SK-N-SH treated with all-trans-retinoic acid at 6 μM for 48 hours (cell line): Measurements from ENCODE around the gene IFT74.

Experiments
- ATAC-seq: fragments of 200-7000 bp; cut with Tn5 transposase; 3 replicates; pipeline ENCODE4 v1.9.1; 2020; ENCODE audit warnings: mild to moderate bottlenecking, moderate library complexity
- ARNTL ChIP-seq: fragments of 450-650 bp; formaldehyde crosslinking; IDR thresholded peaks from 2 replicates; pipeline ENCODE4 v1.5.0; 2020; ENCODE audit warnings: low read depth, mild to moderate bottlenecking, moderate library complexity, borderline replicate concordance
- BACH2 ChIP-seq: fragments of 250-450 bp; sonication (Bioruptor Pico); IDR thresholded peaks from 2 replicates; pipeline ENCODE4 v1.9.0; 2021; ENCODE audit warnings: mild to moderate bottlenecking, borderline replicate concordance
- CSDC2 ChIP-seq: fragments of 250-450 bp; sonication (Bioruptor Pico); IDR thresholded peaks from 2 replicates; pipeline ENCODE4 v1.5.0; 2020; ENCODE audit warnings: mild to moderate bottlenecking, moderate library complexity
- ESRRG ChIP-seq: fragments of 250-450 bp; sonication (Bioruptor Pico); IDR thresholded peaks from 2 replicates; pipeline ENCODE4 v1.6.1; 2021; ENCODE audit warnings: mild to moderate bottlenecking
- GLIS3 ChIP-seq: fragments of 250-450 bp; sonication (Bioruptor Pico); IDR thresholded peaks from 2 replicates; pipeline ENCODE4 v1.5.0; 2020; ENCODE audit warnings: mild to moderate bottlenecking, moderate library complexity
- ISL1 ChIP-seq: fragments of 250-450 bp; sonication (Bioruptor Pico); IDR thresholded peaks from 2 replicates; pipeline ENCODE4 v2.1.2; 2022; ENCODE audit warnings: mild to moderate bottlenecking, moderate library complexity
- PPARA ChIP-seq: fragments of 250-450 bp; sonication (Bioruptor Pico); IDR thresholded peaks from 2 replicates; pipeline ENCODE4 v1.5.0; 2020; ENCODE audit warnings: mild to moderate bottlenecking, borderline replicate concordance
- RARB ChIP-seq: fragments of 250-450 bp; sonication (Bioruptor Pico); IDR thresholded peaks from 2 replicates; pipeline ENCODE4 v1.8.0; 2021; ENCODE audit warnings: mild to moderate bottlenecking, moderate library complexity
- TCF4 ChIP-seq: fragments of 250-450 bp; sonication (Bioruptor Pico); IDR thresholded peaks from 2 replicates; pipeline ENCODE4 v1.8.0; 2021; ENCODE audit warnings: mild to moderate bottlenecking, moderate library complexity, borderline replicate concordance
- TOX ChIP-seq: fragments of 250-450 bp; sonication (Bioruptor Pico); IDR thresholded peaks from 2 replicates; pipeline ENCODE4 v1.8.0; 2021; ENCODE audit warnings: mild to moderate bottlenecking, moderate library complexity, borderline replicate concordance
- ZC3H10 ChIP-seq: fragments of 250-450 bp; sonication (Bioruptor Pico); IDR thresholded peaks from 2 replicates; pipeline ENCODE4 v1.5.1; 2021; ENCODE audit warnings: mild to moderate bottlenecking, moderate library complexity
- ZFP3 ChIP-seq: fragments of 250-450 bp; sonication (Bioruptor Pico); IDR thresholded peaks from 2 replicates; pipeline ENCODE4 v1.5.0; 2020; ENCODE audit warnings: mild to moderate bottlenecking, moderate library complexity
- ZFP30 ChIP-seq: fragments of 450-650 bp; formaldehyde crosslinking; IDR thresholded peaks from 2 replicates; pipeline ENCODE4 v1.5.0; 2022; ENCODE audit warnings: mild to moderate bottlenecking, moderate library complexity
- ZNF565 ChIP-seq: fragments of 450-650 bp; formaldehyde crosslinking; conservative IDR thresholded peaks from 2 replicates; pipeline ENCODE4 v1.5.0; 2020; ENCODE audit warnings: low read depth, mild to moderate bottlenecking, moderate library complexity
- ZNF8 ChIP-seq: fragments of 450-650 bp; formaldehyde crosslinking; IDR thresholded peaks from 2 replicates; pipeline ENCODE4 v1.5.0; 2020; ENCODE audit warnings: mild to moderate bottlenecking, moderate library complexity
- TF ChIP-seq, protein P1 (sequence below): fragments of 250-450 bp; sonication (Bioruptor Pico); IDR thresholded peaks from 2 replicates; pipeline ENCODE4 v1.5.1; 2020; ENCODE audit warnings: low read depth, mild to moderate bottlenecking, moderate library complexity
- TF ChIP-seq, protein P2 (sequence below): fragments of 250-450 bp; sonication (Bioruptor Pico); IDR thresholded peaks from 2 replicates; pipeline ENCODE4 v1.8.0; 2021; ENCODE audit warnings: low read depth, mild to moderate bottlenecking, moderate library complexity, borderline replicate concordance
- TF ChIP-seq, protein P3 (sequence below): fragments of 250-450 bp; sonication (Bioruptor Pico); IDR thresholded peaks from 2 replicates; pipeline ENCODE4 v1.8.0; 2020; ENCODE audit warnings: mild to moderate bottlenecking, moderate library complexity, borderline replicate concordance
- TF ChIP-seq, protein P4 (sequence below): fragments of 250-450 bp; sonication (Bioruptor Pico); IDR thresholded peaks from 2 replicates; pipeline ENCODE4 v1.5.0; 2020; ENCODE audit warnings: mild to moderate bottlenecking, moderate library complexity

IFT74 gene

DNA sequence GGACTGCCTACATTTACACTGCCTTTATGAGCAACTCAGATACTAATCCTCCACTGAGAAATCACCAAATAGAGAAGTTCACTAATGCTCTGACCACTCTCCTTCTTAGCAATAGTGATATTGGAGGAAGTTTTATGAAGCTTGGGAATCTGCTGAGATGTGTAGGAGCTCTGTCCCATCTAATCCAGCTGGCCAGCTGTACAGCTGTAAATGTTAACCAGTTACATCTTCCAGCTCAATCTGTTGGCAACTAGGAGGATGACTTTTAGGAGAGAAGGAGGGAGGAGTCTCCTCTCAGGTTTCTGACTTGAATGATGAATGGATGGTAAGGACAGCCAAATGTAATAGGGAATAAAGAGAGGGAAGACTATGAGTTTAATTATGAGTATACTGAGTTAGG lies 85.5 kb downstream of the IFT74 start:
- ATAC-seq, result no peak
- TF ChIP-seq GLIS3 (no peak), ZC3H10 (CRISPR knock-in tag) (no peak), RARB (no peak), CSDC2 (CRISPR knock-in tag) (no peak), BACH2 (CRISPR knock-in tag) (no peak)
- TF ChIP-seq, protein P1, sequence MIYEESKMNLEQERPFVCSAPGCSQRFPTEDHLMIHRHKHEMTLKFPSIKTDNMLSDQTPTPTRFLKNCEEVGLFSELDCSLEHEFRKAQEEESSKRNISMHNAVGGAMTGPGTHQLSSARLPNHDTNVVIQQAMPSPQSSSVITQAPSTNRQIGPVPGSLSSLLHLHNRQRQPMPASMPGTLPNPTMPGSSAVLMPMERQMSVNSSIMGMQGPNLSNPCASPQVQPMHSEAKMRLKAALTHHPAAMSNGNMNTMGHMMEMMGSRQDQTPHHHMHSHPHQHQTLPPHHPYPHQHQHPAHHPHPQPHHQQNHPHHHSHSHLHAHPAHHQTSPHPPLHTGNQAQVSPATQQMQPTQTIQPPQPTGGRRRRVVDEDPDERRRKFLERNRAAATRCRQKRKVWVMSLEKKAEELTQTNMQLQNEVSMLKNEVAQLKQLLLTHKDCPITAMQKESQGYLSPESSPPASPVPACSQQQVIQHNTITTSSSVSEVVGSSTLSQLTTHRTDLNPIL (CRISPR knock-in tag), result no peak

DNA sequence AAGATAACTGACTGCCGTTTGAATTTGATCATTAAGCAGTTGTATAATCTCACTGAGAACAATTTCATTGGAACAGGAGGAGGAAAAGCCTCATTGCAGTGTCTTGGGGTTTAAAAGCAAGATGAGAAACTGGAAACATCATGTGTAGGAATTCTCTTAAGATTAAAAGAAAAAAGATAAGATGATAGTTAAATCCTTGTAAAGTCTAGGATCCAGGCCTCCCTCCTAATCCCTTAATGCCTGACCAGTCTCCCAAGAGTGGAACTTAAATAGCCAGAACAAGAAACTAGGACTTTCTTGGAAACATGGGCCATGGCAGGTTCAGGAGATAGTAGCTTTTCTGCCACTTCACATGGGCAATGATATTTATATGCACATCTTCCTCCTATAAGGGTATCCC lies 86.3 kb downstream of the IFT74 start:
- ATAC-seq, result no peak
- no peak for TF ChIP-seq PPARA (CRISPR knock-in tag)
- TF ChIP-seq ISL1 (CRISPR knock-in tag), result no peak
- TF ChIP-seq, protein P2, sequence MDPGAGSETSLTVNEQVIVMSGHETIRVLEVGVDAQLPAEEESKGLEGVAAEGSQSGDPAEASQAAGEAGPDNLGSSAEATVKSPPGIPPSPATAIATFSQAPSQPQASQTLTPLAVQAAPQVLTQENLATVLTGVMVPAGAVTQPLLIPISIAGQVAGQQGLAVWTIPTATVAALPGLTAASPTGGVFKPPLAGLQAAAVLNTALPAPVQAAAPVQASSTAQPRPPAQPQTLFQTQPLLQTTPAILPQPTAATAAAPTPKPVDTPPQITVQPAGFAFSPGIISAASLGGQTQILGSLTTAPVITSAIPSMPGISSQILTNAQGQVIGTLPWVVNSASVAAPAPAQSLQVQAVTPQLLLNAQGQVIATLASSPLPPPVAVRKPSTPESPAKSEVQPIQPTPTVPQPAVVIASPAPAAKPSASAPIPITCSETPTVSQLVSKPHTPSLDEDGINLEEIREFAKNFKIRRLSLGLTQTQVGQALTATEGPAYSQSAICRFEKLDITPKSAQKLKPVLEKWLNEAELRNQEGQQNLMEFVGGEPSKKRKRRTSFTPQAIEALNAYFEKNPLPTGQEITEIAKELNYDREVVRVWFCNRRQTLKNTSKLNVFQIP (CRISPR knock-in tag), result no peak
- TF ChIP-seq ARNTL (CRISPR knock-in tag), result no peak
- TF ChIP-seq ZC3H10 (CRISPR knock-in tag), result no peak
- no peak for TF ChIP-seq ZNF565 (CRISPR knock-in tag)
- TF ChIP-seq ZFP30, result no peak
- TF ChIP-seq, protein P3, sequence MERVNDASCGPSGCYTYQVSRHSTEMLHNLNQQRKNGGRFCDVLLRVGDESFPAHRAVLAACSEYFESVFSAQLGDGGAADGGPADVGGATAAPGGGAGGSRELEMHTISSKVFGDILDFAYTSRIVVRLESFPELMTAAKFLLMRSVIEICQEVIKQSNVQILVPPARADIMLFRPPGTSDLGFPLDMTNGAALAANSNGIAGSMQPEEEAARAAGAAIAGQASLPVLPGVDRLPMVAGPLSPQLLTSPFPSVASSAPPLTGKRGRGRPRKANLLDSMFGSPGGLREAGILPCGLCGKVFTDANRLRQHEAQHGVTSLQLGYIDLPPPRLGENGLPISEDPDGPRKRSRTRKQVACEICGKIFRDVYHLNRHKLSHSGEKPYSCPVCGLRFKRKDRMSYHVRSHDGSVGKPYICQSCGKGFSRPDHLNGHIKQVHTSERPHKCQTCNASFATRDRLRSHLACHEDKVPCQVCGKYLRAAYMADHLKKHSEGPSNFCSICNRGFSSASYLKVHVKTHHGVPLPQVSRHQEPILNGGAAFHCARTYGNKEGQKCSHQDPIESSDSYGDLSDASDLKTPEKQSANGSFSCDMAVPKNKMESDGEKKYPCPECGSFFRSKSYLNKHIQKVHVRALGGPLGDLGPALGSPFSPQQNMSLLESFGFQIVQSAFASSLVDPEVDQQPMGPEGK, result no peak
- TF ChIP-seq, protein P1 (CRISPR knock-in tag), result no peak
- no peak for TF ChIP-seq TOX (CRISPR knock-in tag)
- TF ChIP-seq ZNF8, result no peak
- TF ChIP-seq RARB, result no peak
- no peak for TF ChIP-seq TCF4

DNA sequence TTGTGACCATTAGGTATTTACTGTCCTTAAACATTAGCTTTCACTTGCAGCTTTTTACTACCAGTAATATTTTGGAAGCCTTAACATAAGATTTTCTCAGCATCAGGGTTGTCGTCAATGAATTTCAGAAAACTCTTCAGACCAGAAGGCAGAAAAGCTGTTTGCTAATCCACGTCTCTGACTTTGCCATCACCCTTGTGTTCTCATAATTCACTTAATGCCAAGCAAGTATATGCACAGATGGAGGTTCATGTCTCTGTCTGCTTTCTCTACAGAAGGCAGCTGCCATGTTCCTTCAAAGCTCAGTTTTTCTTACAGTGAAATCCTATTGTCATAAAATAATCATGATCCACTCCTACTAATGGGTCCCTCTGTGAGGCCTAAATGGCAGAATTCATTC lies 87.0 kb downstream of the IFT74 start:
- no peak for ATAC-seq

More for the DNA sequence above, 87.0 kb downstream of the IFT74 start:
- TF ChIP-seq ZFP30 (no peak), ESRRG (CRISPR knock-in tag) (no peak), TCF4 (no peak), ZNF565 (CRISPR knock-in tag) (no peak), ZFP3 (CRISPR knock-in tag) (no peak), TOX (CRISPR knock-in tag) (no peak), ISL1 (CRISPR knock-in tag) (no peak), CSDC2 (CRISPR knock-in tag) (no peak), RARB (no peak), GLIS3 (no peak)
- TF ChIP-seq, protein P1 (CRISPR knock-in tag), result no peak
- TF ChIP-seq, protein P4, sequence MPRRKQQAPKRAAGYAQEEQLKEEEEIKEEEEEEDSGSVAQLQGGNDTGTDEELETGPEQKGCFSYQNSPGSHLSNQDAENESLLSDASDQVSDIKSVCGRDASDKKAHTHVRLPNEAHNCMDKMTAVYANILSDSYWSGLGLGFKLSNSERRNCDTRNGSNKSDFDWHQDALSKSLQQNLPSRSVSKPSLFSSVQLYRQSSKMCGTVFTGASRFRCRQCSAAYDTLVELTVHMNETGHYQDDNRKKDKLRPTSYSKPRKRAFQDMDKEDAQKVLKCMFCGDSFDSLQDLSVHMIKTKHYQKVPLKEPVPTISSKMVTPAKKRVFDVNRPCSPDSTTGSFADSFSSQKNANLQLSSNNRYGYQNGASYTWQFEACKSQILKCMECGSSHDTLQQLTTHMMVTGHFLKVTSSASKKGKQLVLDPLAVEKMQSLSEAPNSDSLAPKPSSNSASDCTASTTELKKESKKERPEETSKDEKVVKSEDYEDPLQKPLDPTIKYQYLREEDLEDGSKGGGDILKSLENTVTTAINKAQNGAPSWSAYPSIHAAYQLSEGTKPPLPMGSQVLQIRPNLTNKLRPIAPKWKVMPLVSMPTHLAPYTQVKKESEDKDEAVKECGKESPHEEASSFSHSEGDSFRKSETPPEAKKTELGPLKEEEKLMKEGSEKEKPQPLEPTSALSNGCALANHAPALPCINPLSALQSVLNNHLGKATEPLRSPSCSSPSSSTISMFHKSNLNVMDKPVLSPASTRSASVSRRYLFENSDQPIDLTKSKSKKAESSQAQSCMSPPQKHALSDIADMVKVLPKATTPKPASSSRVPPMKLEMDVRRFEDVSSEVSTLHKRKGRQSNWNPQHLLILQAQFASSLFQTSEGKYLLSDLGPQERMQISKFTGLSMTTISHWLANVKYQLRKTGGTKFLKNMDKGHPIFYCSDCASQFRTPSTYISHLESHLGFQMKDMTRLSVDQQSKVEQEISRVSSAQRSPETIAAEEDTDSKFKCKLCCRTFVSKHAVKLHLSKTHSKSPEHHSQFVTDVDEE, result no peak
- TF ChIP-seq, protein P3, result no peak
- TF ChIP-seq, protein P2 (CRISPR knock-in tag), result no peak
